AG04449 (cell line): ENCODE results near the gene ADAMTS17.

Experiments
- CTCF ChIA-PET: fragments of 350-600 bp; formaldehyde crosslinking; extraction: SDS; loops from one replicate; lab custom pipeline; 2021; ENCODE audit warnings: antibody characterized with exemption; lab: Yijun Ruan, JAX
- POLR2A ChIA-PET: fragments of 400-600, 350-600 bp; formaldehyde crosslinking; extraction: SDS; loops from one replicate; lab custom pipeline; 2020; ENCODE audit warnings: antibody characterized with exemption, inconsistent platforms; lab: Yijun Ruan, JAX
- DNase-seq: peaks from one replicate; pipeline ENCODE4 v3.0.0-alpha.2; 2010; ENCODE audit warnings: low read depth, low spot score
- H3K4me3 ChIP-seq: 2 replicates; pipeline ENCODE4 v1.5.1; 2011; ENCODE audit warnings: low read depth, mild to moderate bottlenecking, control low read depth, low read length
- TF ChIP-seq, protein P1 (sequence below): IDR thresholded peaks from one replicate; pipeline ENCODE4 v1.5.1; 2011; ENCODE audit warnings: mild to moderate bottlenecking, moderate library complexity, low read length, control low read depth, inconsistent platforms; ENCODE audit not compliant: insufficient read depth; ENCODE audit errors: missing control alignments

ADAMTS17 gene

DNA sequence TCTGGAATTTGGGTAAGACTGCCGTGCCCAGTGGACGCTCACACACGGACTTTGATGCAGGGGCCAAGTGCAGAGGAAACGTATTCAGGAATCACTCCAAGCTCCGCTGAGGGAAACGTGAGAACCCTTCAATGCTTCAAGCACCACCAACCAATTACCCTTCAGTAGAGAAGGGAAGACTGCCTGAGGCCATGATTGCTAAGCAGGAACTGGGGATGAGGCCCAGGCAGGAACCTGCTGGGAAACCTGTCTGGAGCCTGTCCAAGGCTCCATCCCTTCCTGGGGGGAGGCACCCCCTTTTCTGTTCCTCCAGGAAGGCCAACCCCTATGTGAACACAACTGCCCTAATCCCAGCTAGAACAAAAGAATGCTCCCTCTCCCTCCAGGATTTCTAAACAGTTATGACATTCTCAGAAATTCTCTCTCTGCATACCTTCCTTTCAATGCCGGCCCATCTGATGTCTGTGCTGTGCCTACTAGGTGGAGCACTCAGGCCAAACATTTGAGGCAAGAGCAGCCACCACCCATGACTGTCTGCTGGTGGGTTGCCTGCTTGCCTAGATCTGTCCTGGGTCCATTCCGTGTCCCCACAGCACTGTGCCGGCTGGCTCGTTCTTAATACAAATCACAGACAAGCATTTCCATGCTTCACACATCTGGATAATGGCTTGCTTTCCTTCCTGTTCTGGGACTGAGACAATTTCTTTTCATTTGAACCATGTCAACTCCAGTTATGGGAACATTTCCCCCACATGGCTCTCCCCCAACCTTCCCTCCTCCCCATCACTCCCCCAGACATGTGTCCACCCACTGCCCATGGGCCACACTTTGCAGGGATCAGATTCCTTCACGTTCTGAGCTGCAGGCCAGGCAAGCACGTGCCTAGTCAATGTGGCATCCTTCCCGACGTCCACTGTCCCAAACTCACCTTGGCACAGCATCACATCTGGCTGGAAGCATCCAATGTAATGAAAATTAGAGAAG lies 149.4 kb downstream of the ADAMTS17 start:
- ChIA-PET CTCF (no interaction called here), POLR2A (no interaction called here)
- no peak for DNase-seq
- TF ChIP-seq, protein P1, sequence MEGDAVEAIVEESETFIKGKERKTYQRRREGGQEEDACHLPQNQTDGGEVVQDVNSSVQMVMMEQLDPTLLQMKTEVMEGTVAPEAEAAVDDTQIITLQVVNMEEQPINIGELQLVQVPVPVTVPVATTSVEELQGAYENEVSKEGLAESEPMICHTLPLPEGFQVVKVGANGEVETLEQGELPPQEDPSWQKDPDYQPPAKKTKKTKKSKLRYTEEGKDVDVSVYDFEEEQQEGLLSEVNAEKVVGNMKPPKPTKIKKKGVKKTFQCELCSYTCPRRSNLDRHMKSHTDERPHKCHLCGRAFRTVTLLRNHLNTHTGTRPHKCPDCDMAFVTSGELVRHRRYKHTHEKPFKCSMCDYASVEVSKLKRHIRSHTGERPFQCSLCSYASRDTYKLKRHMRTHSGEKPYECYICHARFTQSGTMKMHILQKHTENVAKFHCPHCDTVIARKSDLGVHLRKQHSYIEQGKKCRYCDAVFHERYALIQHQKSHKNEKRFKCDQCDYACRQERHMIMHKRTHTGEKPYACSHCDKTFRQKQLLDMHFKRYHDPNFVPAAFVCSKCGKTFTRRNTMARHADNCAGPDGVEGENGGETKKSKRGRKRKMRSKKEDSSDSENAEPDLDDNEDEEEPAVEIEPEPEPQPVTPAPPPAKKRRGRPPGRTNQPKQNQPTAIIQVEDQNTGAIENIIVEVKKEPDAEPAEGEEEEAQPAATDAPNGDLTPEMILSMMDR: no peak
- H3K4me3 ChIP-seq: no peak overlapping the region

DNA sequence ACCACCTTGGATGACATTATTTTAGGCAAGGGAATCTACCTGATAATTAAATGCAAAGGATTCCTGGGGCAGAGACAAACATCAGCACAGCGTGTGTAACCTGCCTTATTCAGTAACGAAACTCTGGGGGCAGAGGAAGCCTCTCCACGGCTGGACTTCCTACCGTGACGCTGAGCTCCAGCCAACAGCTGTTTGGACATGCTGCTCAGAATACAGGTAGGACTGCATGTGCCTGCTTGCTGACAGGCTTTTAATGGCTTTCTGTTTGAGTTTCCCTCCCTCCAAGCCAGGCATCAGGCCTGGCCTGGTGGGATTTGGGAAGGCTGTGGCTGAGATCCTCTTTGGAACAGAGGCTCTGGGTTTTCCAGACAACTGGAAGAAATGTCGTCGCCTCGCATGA lies 150.6 kb downstream of the ADAMTS17 start:
- POLR2A ChIA-PET: no interaction called here
- TF ChIP-seq, protein P1: no peak
- no peak overlapping the region for H3K4me3 ChIP-seq
- DNase-seq: no peak
- CTCF ChIA-PET: no interaction called here

DNA sequence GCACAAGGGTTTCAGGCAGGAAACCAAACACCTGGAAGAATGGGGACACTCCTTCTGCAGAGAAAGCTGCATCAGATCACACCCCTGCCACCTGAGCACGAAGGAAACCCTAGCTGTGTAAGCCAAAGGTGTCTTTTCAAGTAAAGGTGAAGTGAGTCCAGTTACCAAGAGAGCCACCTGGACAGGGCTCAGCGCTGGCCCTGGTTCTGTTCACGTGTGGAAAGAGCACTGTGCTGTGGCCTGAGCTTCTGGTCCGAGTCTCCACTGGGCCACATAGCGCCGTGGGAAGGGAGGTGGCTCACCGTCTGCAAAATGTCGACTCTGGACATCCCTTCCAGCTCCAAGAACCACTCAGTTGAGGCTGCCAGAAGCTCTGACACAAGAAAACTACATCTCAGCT lies 151.1 kb downstream of the ADAMTS17 start:
- CTCF ChIA-PET: no interaction called here
- TF ChIP-seq, protein P1: no peak
- no peak for DNase-seq
- POLR2A ChIA-PET: no interaction called here
- no peak overlapping the region for H3K4me3 ChIP-seq

DNA sequence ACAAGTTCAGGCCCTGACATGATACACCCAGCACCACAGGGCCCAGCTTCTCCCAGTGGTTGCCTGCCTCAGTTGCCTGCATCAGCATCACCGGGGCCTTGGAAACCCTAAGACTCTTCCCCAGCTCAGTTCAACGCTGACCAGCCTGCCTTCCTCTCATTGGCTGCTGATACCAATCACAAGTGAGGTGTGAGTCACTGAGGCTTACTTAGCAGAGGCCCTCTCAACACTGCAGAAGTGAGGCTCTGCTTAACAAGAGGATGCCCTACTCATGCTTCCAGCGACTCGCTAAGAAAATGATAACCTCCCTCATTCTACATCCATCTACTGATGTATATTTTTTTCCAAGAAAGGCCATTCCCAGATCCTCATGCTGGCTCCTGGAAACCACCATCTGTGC lies 151.9 kb downstream of the ADAMTS17 start:
- no peak overlapping the region for H3K4me3 ChIP-seq
- no peak for DNase-seq
- CTCF ChIA-PET: no interaction called here
- POLR2A ChIA-PET: no interaction called here
- TF ChIP-seq, protein P1: no peak

DNA sequence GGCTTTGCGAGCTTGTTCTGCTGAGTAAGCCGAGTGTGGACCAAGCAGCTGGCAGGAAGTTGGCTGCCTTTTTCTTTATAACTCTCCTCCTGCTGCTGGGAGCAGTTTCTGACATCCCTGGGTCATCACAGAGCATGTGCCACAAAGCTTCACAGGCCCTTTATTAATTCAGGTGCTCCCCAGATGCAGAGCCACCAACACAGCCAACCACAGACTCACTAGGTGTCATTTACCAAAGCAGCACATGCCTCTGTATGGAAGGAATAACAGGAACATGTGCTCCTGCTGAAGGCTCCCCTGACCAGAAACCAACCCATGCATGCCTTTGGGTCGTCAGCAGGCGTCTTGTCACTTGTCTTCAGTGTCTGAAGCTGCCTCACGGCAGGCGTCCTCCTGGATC lies 152.5 kb downstream of the ADAMTS17 start:
- DNase-seq: no peak
- ChIA-PET CTCF (no interaction called here), POLR2A (no interaction called here)
- no peak overlapping the region for H3K4me3 ChIP-seq
- TF ChIP-seq, protein P1: no peak

DNA sequence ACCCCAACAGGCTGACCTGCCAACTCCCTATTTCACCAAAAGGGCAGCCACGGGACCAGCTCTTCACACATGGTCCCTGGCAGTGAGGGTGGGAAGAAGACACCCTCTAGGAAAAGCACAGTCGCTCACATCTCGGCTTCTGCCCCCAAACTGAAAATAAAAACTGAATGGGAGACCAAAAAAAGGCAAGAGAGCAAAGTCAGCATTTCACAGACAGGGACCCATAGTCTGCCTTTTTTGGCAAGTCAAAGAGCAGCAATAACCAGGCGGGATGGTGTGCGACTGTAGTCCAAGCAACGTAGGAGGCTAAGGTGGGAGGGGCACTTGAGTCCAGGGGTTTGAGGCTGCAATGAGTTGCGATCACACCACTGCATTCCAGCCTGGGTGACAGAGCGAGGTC lies 154.1 kb downstream of the ADAMTS17 start:
- CTCF ChIA-PET: no interaction called here
- POLR2A ChIA-PET: no interaction called here
- no peak for DNase-seq
- TF ChIP-seq, protein P1: no peak
- H3K4me3 ChIP-seq: no peak overlapping the region
